ENCODE data around the gene PHLPP1.

The PHLPP1 gene

DNA sequence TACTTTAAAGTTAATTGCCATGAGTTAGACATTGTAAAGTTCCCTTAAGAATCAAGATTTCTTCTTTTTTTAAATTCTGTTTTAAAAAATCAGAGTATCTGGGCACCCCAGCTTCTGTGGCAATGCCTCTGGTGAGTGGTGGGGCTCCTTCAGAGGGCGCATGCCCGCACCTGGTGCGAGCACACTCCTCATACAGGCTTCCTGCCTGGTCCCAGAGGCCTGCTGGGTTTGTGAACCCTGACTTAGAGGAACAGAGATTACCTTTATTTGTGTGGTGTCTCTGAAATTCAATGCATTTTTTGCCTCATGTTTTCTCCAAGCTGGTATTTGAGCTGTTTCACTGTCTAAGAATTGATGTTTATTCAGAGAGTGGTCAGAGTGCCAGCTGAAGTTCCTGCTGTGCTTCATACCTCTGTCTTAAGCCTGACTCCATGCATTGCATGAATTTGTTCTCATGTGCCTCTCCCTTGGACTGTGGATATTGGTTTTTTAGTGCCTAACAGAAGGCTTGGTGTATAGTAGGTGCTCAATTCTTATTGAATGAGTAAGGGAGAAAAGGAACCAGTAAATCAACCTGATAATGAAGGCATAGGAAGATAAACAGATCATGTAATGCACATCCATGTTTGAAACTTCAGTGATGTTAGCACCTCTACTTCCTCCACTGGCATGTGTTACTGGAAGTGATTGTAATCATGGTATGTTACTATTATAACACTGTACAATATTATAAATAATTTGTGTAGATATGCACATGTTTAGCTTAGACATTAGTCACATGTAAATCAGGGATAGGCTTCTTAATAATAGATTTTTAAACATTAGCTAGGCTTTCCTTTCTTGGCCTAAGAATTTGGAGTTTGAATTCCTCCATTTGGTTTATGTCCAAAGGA, 29.0 kb downstream of the PHLPP1 start:
- no peaks in the 10 kb centered on the region for H3K36me3 ChIP-seq (replicated peaks; ENCODE audit: insufficient read depth, low read length)
- H3K9me3 ChIP-seq (replicated peaks; ENCODE audit: insufficient read depth, low read length) = no peaks in the 10 kb centered on the region
- H3F3A ChIP-seq (ENCODE audit: insufficient read depth, low read length) = no peaks in the 10 kb centered on the region
- no peaks in the 10 kb centered on the region for H3K9me2 ChIP-seq (replicated peaks; ENCODE audit: insufficient read depth, low read length)
- H3K4me1 ChIP-seq (ENCODE audit: low read length) = no peaks in the 10 kb centered on the region
- no peak for DNase-seq
- H3K79me2 ChIP-seq (ENCODE audit: low read length) = 0 out of 2 replicates have a peak, but pooled peaks cover under 1% of the 10 kb centered on the region
- H3K27ac ChIP-seq (ENCODE audit: low read length) = no peak overlapping the region
- no peak overlapping the region for H2AFZ ChIP-seq (ENCODE audit: low read length)
- no peak overlapping the region for H3K9ac ChIP-seq (ENCODE audit: low read length)
- no peak overlapping the region for H3K4me3 ChIP-seq (ENCODE audit: low read length)
- TF ChIP-seq EZH2 (optimal IDR thresholded peaks at IDR 0.05; ENCODE audit: low read depth, low read length) (no peak), EZH2phosphoT487 (IDR thresholded peaks at IDR 0.05; ENCODE audit: low read length) (no peak)
- TF ChIP-seq, protein P1, sequence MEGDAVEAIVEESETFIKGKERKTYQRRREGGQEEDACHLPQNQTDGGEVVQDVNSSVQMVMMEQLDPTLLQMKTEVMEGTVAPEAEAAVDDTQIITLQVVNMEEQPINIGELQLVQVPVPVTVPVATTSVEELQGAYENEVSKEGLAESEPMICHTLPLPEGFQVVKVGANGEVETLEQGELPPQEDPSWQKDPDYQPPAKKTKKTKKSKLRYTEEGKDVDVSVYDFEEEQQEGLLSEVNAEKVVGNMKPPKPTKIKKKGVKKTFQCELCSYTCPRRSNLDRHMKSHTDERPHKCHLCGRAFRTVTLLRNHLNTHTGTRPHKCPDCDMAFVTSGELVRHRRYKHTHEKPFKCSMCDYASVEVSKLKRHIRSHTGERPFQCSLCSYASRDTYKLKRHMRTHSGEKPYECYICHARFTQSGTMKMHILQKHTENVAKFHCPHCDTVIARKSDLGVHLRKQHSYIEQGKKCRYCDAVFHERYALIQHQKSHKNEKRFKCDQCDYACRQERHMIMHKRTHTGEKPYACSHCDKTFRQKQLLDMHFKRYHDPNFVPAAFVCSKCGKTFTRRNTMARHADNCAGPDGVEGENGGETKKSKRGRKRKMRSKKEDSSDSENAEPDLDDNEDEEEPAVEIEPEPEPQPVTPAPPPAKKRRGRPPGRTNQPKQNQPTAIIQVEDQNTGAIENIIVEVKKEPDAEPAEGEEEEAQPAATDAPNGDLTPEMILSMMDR (IDR thresholded peaks at IDR 0.05; ENCODE audit: low read length) = no peak
- no peaks in the 10 kb centered on the region for H4K20me1 ChIP-seq (ENCODE audit: insufficient read depth, low read length)
- no peak overlapping the region for H3K4me2 ChIP-seq (ENCODE audit: low read depth, low read length)
- H3K27me3 ChIP-seq (replicated peaks; ENCODE audit: insufficient read depth, low read length) = no peaks in the 10 kb centered on the region

DNA sequence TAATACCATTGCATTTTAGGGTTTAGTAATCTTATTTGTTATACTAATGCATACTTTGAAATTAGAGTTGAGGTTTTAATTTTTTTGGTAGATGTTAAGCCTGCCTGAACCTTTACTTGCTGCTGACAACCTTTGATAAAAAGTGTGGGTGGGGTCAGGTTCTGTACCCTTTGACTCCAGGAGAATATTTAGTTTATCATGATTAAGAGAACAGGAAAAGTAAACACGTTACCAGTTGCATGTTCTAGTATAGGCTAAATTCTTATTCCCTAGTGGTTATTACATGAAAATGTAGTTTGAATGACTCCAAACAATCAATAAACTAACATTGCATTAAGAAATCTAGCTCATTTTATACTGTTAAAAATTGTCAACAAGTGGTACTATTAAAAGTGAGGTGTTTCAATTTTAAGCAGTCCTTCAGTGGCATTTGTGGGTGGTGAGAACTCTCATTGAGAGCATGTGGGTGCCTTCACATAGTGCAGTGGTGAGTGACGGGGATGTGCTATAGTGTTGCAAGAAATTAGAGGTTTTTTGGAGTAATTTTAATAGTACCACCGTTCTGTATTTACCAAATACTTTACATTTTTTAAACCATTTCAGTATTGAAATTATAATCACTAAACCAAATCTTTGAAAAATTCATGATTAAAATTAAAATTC, 29.9 kb downstream of the PHLPP1 start:
- H3K9ac ChIP-seq (ENCODE audit: low read length) = no peak overlapping the region
- no peaks in the 10 kb centered on the region for H3K9me3 ChIP-seq (replicated peaks; ENCODE audit: insufficient read depth, low read length)
- no peaks in the 10 kb centered on the region for H3K9me2 ChIP-seq (replicated peaks; ENCODE audit: insufficient read depth, low read length)
- H3K36me3 ChIP-seq (replicated peaks; ENCODE audit: insufficient read depth, low read length) = no peaks in the 10 kb centered on the region
- H3K27me3 ChIP-seq (replicated peaks; ENCODE audit: insufficient read depth, low read length) = no peaks in the 10 kb centered on the region
- 0 out of 2 replicates have a peak, but pooled peaks cover 3% of the 10 kb centered on the region for H3K79me2 ChIP-seq (ENCODE audit: low read length)
- no peaks in the 10 kb centered on the region for H3F3A ChIP-seq (ENCODE audit: insufficient read depth, low read length)
- no peaks in the 10 kb centered on the region for H4K20me1 ChIP-seq (ENCODE audit: insufficient read depth, low read length)
- H3K27ac ChIP-seq (ENCODE audit: low read length) = no peak overlapping the region
- DNase-seq = no peak
- H2AFZ ChIP-seq (ENCODE audit: low read length) = no peak overlapping the region
- no peaks in the 10 kb centered on the region for H3K4me1 ChIP-seq (ENCODE audit: low read length)
- no peak overlapping the region for H3K4me2 ChIP-seq (ENCODE audit: low read depth, low read length)
- TF ChIP-seq EZH2 (optimal IDR thresholded peaks at IDR 0.05; ENCODE audit: low read depth, low read length) (no peak), EZH2phosphoT487 (IDR thresholded peaks at IDR 0.05; ENCODE audit: low read length) (no peak)
- TF ChIP-seq, protein P1 (IDR thresholded peaks at IDR 0.05; ENCODE audit: low read length) = no peak
- H3K4me3 ChIP-seq (ENCODE audit: low read length) = no peak overlapping the region

DNA sequence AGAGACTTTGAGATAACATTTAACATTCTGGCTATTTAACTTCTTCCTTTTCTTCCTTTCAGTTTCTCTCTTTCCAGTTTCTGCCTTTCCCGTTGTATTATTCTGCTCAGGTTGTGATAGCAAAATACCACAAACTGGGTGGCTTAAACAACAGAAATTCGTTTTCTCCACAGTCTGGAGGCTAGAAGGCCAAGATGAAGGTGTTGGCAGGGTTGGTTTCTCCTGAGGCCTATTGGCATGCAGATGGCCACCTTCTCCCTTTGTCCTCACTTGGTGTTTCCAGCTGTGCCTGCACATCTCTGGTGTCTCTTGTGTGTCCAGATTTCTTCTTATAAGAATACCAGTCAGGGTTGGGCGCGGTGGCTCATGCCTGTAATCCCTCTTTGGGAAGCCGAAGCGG, 34.0 kb downstream of the PHLPP1 start:
- no peak for DNase-seq
- no peak for TF ChIP-seq EZH2 (optimal IDR thresholded peaks at IDR 0.05; ENCODE audit: low read depth, low read length)
- TF ChIP-seq EZH2phosphoT487 (IDR thresholded peaks at IDR 0.05; ENCODE audit: low read length) = no peak

More for the DNA sequence above, 34.0 kb downstream of the PHLPP1 start:
- Histone ChIP-seq H2AFZ (ENCODE audit: low read length) (no peak overlapping the region), H3K9me2 (replicated peaks; ENCODE audit: insufficient read depth, low read length) (no peaks in the 10 kb centered on the region), H3K4me1 (ENCODE audit: low read length) (no peaks in the 10 kb centered on the region), H3K9ac (ENCODE audit: low read length) (no peak overlapping the region), H3K27ac (ENCODE audit: low read length) (no peak overlapping the region), H3K9me3 (replicated peaks; ENCODE audit: insufficient read depth, low read length) (no peaks in the 10 kb centered on the region), H4K20me1 (ENCODE audit: insufficient read depth, low read length) (no peaks in the 10 kb centered on the region), H3K4me3 (ENCODE audit: low read length) (no peak overlapping the region), H3K27me3 (replicated peaks; ENCODE audit: insufficient read depth, low read length) (no peaks in the 10 kb centered on the region), H3F3A (ENCODE audit: insufficient read depth, low read length) (no peaks in the 10 kb centered on the region), H3K79me2 (ENCODE audit: low read length) (0 out of 2 replicates have a peak, but pooled peaks cover 3% of the 10 kb centered on the region), H3K36me3 (replicated peaks; ENCODE audit: insufficient read depth, low read length) (no peaks in the 10 kb centered on the region), H3K4me2 (ENCODE audit: low read depth, low read length) (no peak overlapping the region)
